MV-4-11 (cell line): ENCODE measurements around the gene HOOK2.
A peak's percentile ranks its signal among the peaks of the same experiment; 100 is the strongest.
"Not testable (repeated sequence)": the region's sequence is repeated elsewhere in the genome, so short reads cannot be mapped to it uniquely, and the experiment has no call there.

Source experiments
- DNase-seq: peaks from one replicate; lab custom pipeline; 2025; lab: John Stamatoyannopoulos, UW

Gene HOOK2

GRCh38 chr19:12754465-12755196, 20.7 kb downstream of the HOOK2 start:
- no peak for DNase-seq

- DNase-seq: no peak
Observed at GRCh38 chr19:12752056-12752781, 23.1 kb downstream of the HOOK2 start.

GRCh38 chr19:12751635-12752034, 23.7 kb downstream of the HOOK2 start, which contains the start of gene BEST2:
BEST2 (plus strand) TSS chr19:12751791; CDS start chr19:12752593, 802 bp downstream.
- DNase-seq: no peak

GRCh38 chr19:12750851-12751250, 24.5 kb downstream of the HOOK2 start:
- no peak for DNase-seq

- no peak for DNase-seq
Observed at GRCh38 chr19:12749938-12750521, 25.3 kb downstream of the HOOK2 start.

GRCh38 chr19:12748489-12748888, 26.9 kb downstream of the HOOK2 start:
- no peak for DNase-seq

GRCh38 chr19:12745166-12745897, 30.0 kb downstream of the HOOK2 start:
- no peak for DNase-seq

GRCh38 chr19:12737835-12738351, 37.5 kb downstream of the HOOK2 start:
- no peak for DNase-seq

- DNase-seq: peak; percentile 100
Observed at GRCh38 chr19:12736995-12737834, 38.1 kb downstream of the HOOK2 start, which contains the start of gene GET3. GET3 (plus strand) TSS chr19:12737497; CDS start chr19:12737506, 9 bp downstream.

GRCh38 chr19:12733369-12734214, 41.8 kb downstream of the HOOK2 start:
- peak; percentile 76 for DNase-seq

- no peak for DNase-seq
Observed at GRCh38 chr19:12731337-12731736, 44.0 kb downstream of the HOOK2 start.

- DNase-seq: peak; percentile 56
Observed at GRCh38 chr19:12730064-12730463, 45.3 kb downstream of the HOOK2 start.

- no peak for DNase-seq
Observed at GRCh38 chr19:12727745-12728433, 47.5 kb downstream of the HOOK2 start.

GRCh38 chr19:12726988-12727316, 48.4 kb downstream of the HOOK2 start:
- DNase-seq: no peak

- not testable (repeated sequence) for DNase-seq
Observed at GRCh38 chr19:12725612-12726011, 49.7 kb downstream of the HOOK2 start.

GRCh38 chr19:12723641-12724426, 51.5 kb downstream of the HOOK2 start, which contains the start of gene TNPO2:
TNPO2 (minus strand) TSS chr19:12723932; CDS start chr19:12720977, 2,955 bp downstream.
- peak; percentile 82 for DNase-seq

- DNase-seq: no peak
Observed at GRCh38 chr19:12723381-12723640, 52.0 kb downstream of the HOOK2 start.

GRCh38 chr19:12722566-12723380, 52.6 kb downstream of the HOOK2 start:
- DNase-seq: peak; percentile 100
